Body of pancreas (tissue), 4 donors: ENCODE data around the gene NPY. TPM values are rescaled to one million over a fixed set of nuclear protein-coding genes. Genes with fewer than 3 reads are reported as not detected.
A peak's percentile ranks its signal among the peaks of the same experiment; 100 is the strongest.

Source experiments
- ATAC-seq: fragments of 150-250 bp; one replicate; pipeline ENCODE4 v1.9.1; 2016
- DNase-seq, 4 donors: peaks; one replicate each; pipeline ENCODE4 v3.0.0-alpha.2; 2019
- H3K27ac ChIP-seq, 4 donors: fragments of 200-600 bp; sonication (generic); 1 replicate in 3 of 4; 2 replicates in 1 of 4; pipeline versions ENCODE4 v1.5.1 to v1.6.1; 2016 to 2019; ENCODE audit warnings: mild to moderate bottlenecking in 1 of 4, mixed read lengths in 1 of 4, moderate library complexity in 1 of 4
- H3K27me3 ChIP-seq, 2 donors: fragments of 200-600 bp; sonication (generic); one replicate each; pipeline ENCODE4 v1.6.0; 2016; ENCODE audit warnings: mild to moderate bottlenecking in 1 of 2
- H3K36me3 ChIP-seq, 2 donors: fragments of 200-600 bp; sonication (generic); replicated peaks in 1 of 2; 2 replicates each; pipeline ENCODE4 v1.5.1; 2016; ENCODE audit warnings: low read depth in 2 of 2; ENCODE audit not compliant: insufficient read depth in 1 of 2
- H3K4me1 ChIP-seq: fragments of 200-600 bp; sonication (generic); one replicate; pipeline ENCODE4 v1.6.0; 2016
- H3K4me3 ChIP-seq, 2 donors: fragments of 200-600 bp; sonication (generic); 1 replicate in 1 of 2; 2 replicates in 1 of 2; pipeline ENCODE4 v1.5.1; 2016 to 2019
- H3K9me3 ChIP-seq, 3 donors: fragments of 200-600 bp; sonication (generic); 1 replicate in 2 of 3; 2 replicates in 1 of 3; pipeline ENCODE4 v1.5.1; 2016
- POLR2A ChIP-seq, 3 donors: fragments of 450-650 bp; IDR thresholded peaks; one replicate each; pipeline ENCODE4 v1.6.1; 2016; ENCODE audit warnings: antibody characterized with exemption in 3 of 3, mild to moderate bottlenecking in 2 of 3
- WGBS, 2 donors: methylation state at CpG; one replicate each; pipeline ENCODE4 v1.1.5; 2017; 5-methylcytosine and 5-hydroxymethylcytosine counted together
- intact Hi-C: fragments of 100-400 bp; cut with DNase I; formaldehyde crosslinking; loops from one replicate; pipeline ENCODE4 v1.15.1; 2023
- total RNA-seq, 2 donors: library from RNA; depleted of rRNA; stranded (reverse); fragments of >200 nt; gene quantifications; one replicate each; pipeline ENCODE4 v1.1.0, GENCODE V29; 2016
- TF ChIP-seq, protein P1 (sequence below), 7 experiments: fragments of 450-650 bp in 4 of 7; fragments of 200-600 bp in 3 of 7; sonication (generic) in 3 of 7; IDR thresholded peaks; one replicate each; pipeline ENCODE4 v1.5.1; 2016 to 2019; ENCODE audit warnings: antibody characterized with exemption in 7 of 7

Gene NPY
- total RNA-seq, 2 donors from 2014 or later: 6.3 to 8.6 TPM

DNA sequence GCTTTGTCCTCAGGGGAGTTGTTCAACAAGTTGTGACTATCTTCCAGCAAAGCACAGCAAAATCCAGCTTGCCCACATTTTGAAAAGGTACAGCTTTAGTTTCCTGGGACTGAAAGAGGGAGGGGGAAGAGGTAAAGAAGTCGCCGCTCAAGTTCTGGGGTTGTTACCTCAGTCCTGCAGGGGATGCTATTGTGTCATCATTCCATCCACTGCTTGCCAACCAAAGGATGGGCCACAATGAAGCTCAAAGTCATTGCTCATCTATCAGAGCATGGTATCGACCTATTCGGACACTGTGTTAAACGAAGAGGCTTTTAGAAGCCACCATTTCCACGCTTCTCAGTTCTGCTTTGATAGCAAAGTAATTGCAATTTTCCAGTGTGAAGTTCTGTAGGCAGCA, 34.3 kb downstream of the NPY start:
- DNase-seq (no peak), ATAC-seq (no peak)
- H3K4me3 ChIP-seq: no peak overlapping the region
- no peak overlapping the region for H3K27ac ChIP-seq
- TF ChIP-seq POLR2A (IDR thresholded peaks at IDR 0.05): no peak
- TF ChIP-seq, protein P1, sequence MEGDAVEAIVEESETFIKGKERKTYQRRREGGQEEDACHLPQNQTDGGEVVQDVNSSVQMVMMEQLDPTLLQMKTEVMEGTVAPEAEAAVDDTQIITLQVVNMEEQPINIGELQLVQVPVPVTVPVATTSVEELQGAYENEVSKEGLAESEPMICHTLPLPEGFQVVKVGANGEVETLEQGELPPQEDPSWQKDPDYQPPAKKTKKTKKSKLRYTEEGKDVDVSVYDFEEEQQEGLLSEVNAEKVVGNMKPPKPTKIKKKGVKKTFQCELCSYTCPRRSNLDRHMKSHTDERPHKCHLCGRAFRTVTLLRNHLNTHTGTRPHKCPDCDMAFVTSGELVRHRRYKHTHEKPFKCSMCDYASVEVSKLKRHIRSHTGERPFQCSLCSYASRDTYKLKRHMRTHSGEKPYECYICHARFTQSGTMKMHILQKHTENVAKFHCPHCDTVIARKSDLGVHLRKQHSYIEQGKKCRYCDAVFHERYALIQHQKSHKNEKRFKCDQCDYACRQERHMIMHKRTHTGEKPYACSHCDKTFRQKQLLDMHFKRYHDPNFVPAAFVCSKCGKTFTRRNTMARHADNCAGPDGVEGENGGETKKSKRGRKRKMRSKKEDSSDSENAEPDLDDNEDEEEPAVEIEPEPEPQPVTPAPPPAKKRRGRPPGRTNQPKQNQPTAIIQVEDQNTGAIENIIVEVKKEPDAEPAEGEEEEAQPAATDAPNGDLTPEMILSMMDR (IDR thresholded peaks at IDR 0.05): peak in 1 of 7 experiments; percentile 20
- 41 to 56% methylated on average over 6 of the region's 6 CpGs for WGBS, 2 donors
- H3K9me3 ChIP-seq: no peaks in the 10 kb centered on the region
- no peaks in the 10 kb centered on the region for H3K27me3 ChIP-seq
- no peaks in the 10 kb centered on the region for H3K4me1 ChIP-seq
- no peaks in the 10 kb centered on the region for H3K36me3 ChIP-seq
- intact Hi-C loops: no loop called here

DNA sequence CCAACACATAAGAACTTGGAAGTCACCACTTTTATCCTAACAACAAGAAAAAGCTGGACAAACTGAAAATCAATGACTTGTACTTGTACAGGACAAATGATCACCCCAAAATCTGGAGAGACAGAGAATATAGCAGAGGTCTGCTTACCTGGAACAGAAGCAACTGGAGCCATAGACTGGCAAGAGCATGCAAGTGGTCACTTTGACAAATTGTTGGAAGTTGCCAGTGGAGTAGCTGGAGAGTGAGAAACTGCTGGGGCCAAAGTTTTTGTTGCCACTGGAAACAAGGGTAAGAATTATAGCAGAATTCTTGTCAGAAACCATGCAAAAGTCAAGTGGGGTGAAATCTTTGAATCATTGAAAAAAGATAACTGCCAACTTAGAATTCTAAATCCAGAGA, 35.2 kb downstream of the NPY start:
- no peaks in the 10 kb centered on the region for H3K9me3 ChIP-seq
- no peak overlapping the region for H3K27ac ChIP-seq
- H3K4me3 ChIP-seq: no peak overlapping the region
- no peaks in the 10 kb centered on the region for H3K36me3 ChIP-seq
- DNase-seq (no peak), ATAC-seq (no peak)
- no peaks in the 10 kb centered on the region for H3K4me1 ChIP-seq
- TF ChIP-seq, protein P1 (IDR thresholded peaks at IDR 0.05): no peak
- TF ChIP-seq POLR2A (IDR thresholded peaks at IDR 0.05): no peak
- H3K27me3 ChIP-seq: no peaks in the 10 kb centered on the region
- intact Hi-C loops: no loop called here

- no peak for ATAC-seq
- intact Hi-C loops: no loop called here
- no peaks in the 10 kb centered on the region for H3K36me3 ChIP-seq
Measured at GRCh38 chr7:24323961-24324480, 40.0 kb downstream of the NPY start.

DNA sequence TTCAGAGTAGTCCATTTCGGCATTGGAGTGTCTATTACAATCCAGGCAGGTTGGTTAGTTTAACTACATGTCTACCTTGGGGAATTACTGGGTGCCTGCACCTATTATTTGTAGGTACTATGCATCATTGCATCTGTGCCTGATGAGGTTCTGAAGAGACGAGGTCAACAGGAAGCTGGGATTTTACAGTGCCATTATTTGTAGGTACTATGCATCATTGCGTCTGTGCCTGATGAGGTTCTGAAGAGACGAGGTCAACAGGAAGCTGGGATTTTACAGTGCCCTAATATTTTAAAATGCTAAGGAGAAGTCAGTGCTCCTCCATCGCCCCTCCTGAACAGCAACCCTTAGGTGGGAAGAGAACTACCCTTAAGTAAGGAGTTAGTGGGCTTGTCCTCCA, 41.7 kb downstream of the NPY start:
- intact Hi-C loops: no loop called here

More at GRCh38 chr7:24323961-24324480, 40.0 kb downstream of the NPY start:
- Histone ChIP-seq H3K27me3 (no peaks in the 10 kb centered on the region), H3K4me3 (no peak overlapping the region), H3K9me3 (no peaks in the 10 kb centered on the region), H3K4me1 (no peaks in the 10 kb centered on the region), H3K27ac (no peak overlapping the region)
- DNase-seq: no peak
- WGBS, 2 donors: 37 to 44% methylated on average over 3 of the region's 3 CpGs
- no peak for TF ChIP-seq POLR2A (IDR thresholded peaks at IDR 0.05)

DNA sequence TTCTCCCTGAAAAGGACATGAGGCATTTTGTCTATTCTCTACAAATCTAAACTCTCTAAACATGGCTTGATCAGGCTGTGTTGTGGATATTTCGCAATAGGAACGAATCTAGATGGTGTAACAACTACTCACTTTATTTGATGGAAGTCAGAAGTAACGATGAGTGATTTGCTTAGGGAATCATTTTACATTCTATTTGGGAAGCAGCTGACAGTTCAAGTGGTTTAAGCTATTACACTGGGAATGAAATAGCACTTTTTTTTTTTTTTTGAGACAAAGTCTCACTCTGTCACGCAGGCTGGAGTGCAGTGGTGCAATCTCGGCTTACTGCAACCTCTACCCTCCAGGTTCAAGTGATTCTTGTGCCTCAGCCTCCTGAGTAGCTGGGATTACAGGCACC, 44.1 kb downstream of the NPY start:
- Histone ChIP-seq H3K4me1 (no peaks in the 10 kb centered on the region), H3K9me3 (peaks cover 0 to 6% (median 0%) of the 10 kb centered on the region in 3 donors), H3K27ac (no peak overlapping the region), H3K36me3 (no peaks in the 10 kb centered on the region), H3K4me3 (no peak overlapping the region), H3K27me3 (no peaks in the 10 kb centered on the region)
- WGBS, 2 donors: 53 to 63% methylated on average over 5 of the region's 5 CpGs
- intact Hi-C loops: no loop called here
- ATAC-seq (no peak), DNase-seq (no peak)
- TF ChIP-seq, protein P1 (IDR thresholded peaks at IDR 0.05): no peak
- TF ChIP-seq POLR2A (IDR thresholded peaks at IDR 0.05): no peak

More for the DNA sequence above, 41.7 kb downstream of the NPY start:
- H3K27ac ChIP-seq: no peak overlapping the region
- H3K36me3 ChIP-seq: no peaks in the 10 kb centered on the region
- WGBS, 2 donors: 64 to 87% methylated on average over 5 of the region's 5 CpGs
- no peak for ATAC-seq
- no peak overlapping the region for H3K4me3 ChIP-seq
- DNase-seq: no peak
- no peaks in the 10 kb centered on the region for H3K9me3 ChIP-seq
- no peaks in the 10 kb centered on the region for H3K4me1 ChIP-seq
- TF ChIP-seq, protein P1 (IDR thresholded peaks at IDR 0.05): no peak
- TF ChIP-seq POLR2A (IDR thresholded peaks at IDR 0.05): no peak
- no peaks in the 10 kb centered on the region for H3K27me3 ChIP-seq
